ENCODE measurements around the gene WDFY3. TPM values are rescaled to one million over a fixed set of nuclear protein-coding genes. Genes with fewer than 3 reads are reported as not detected.

WDFY3 gene
- total and polyA plus RNA-seq, 7 donors: 3.2 to 54.2 (median 38.2) TPM

DNA sequence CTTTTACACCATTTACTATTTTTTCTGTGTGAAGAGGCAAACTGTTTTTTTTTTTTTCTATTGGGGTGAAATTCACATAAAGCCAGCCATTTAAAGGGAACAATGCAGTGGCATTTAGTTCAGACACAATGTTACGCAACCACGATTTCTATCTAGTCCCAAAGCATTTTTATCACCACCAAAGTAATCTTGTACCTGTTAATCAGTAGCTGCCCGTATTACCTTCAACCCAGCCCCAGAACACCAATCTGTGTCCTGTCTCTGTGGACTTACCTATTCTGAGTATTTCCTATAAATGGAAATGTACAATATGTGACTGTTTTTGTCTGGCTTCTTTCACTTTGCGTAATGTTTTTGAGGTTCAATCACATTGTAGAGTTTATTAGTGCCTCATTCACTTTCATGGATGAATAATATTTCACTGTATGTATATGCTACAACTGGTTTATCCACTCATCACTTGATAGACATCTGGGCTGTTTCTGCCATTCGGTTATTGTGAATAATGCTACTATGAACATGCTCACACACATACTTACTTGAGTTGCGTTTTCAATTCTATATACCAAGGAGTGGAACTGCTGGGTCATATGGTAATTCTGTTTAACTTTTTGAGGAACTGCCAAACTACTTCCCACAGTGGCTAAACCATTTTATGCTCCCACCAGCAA is 267.4 kb downstream of the WDFY3 start:
- 97 to 98% (median 97%) methylated on average over 6 of the region's 6 CpGs for WGBS, 3 donors
- Histone ChIP-seq H3K9me3 (no peaks in the 10 kb centered on the region), H3K27me3 (ENCODE audit: insufficient read depth in 3 of 3, low read length in 2 of 3) (no peaks in the 10 kb centered on the region), H3K27ac (no peak overlapping the region), H3K4me1 (no peaks in the 10 kb centered on the region), H3K4me3 (no peak overlapping the region), H3K36me3 (ENCODE audit: insufficient read depth in 1 of 2, low read depth in 1 of 2) (peaks cover 0 to 98% of the 10 kb centered on the region in 2 donors)
- TF ChIP-seq, protein P1, sequence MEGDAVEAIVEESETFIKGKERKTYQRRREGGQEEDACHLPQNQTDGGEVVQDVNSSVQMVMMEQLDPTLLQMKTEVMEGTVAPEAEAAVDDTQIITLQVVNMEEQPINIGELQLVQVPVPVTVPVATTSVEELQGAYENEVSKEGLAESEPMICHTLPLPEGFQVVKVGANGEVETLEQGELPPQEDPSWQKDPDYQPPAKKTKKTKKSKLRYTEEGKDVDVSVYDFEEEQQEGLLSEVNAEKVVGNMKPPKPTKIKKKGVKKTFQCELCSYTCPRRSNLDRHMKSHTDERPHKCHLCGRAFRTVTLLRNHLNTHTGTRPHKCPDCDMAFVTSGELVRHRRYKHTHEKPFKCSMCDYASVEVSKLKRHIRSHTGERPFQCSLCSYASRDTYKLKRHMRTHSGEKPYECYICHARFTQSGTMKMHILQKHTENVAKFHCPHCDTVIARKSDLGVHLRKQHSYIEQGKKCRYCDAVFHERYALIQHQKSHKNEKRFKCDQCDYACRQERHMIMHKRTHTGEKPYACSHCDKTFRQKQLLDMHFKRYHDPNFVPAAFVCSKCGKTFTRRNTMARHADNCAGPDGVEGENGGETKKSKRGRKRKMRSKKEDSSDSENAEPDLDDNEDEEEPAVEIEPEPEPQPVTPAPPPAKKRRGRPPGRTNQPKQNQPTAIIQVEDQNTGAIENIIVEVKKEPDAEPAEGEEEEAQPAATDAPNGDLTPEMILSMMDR (IDR thresholded peaks at IDR 0.05): no peak
- intact Hi-C loops (cut with DNase I): no loop called here
- DNase-seq: no peak
- ATAC-seq: no peak

DNA sequence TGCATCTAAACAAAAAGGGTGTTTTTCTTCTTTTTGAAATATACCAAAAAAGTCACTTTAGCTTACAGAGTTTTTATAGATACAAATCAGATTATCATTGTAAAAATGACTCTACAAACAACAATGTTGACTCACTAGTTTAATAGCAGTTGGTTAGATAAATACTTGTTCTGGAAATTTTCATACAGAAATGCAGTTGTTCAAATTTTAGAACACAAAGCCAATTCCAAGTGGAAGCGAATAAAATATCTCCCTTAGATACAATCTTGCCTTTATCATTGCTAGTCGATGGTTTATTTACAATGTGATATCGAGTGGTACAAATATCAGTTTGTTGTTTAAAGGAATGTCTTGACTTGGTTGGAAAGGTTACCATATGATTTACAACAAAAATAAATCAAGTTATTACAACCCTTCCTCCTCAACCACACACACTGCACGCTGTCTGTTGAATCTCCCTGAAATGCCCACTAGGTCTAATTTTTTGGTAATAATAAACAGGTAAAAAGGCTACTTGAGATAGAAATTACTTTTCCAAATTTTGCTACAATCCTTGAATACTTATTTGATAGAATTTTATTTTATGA is 268.8 kb downstream of the WDFY3 start:
- intact Hi-C loops (cut with DNase I): no loop called here
- Histone ChIP-seq H3K36me3 (ENCODE audit: insufficient read depth in 1 of 2, low read depth in 1 of 2) (peaks cover 0 to 96% of the 10 kb centered on the region in 2 donors), H3K9me3 (no peaks in the 10 kb centered on the region), H3K4me3 (no peak overlapping the region), H3K4me1 (no peaks in the 10 kb centered on the region), H3K27me3 (ENCODE audit: insufficient read depth in 3 of 3, low read length in 2 of 3) (no peaks in the 10 kb centered on the region), H3K27ac (no peak overlapping the region)
- 92 to 95% (median 92%) methylated on average over 4 of the region's 4 CpGs for WGBS, 3 donors
- DNase-seq: no peak
- no peak for ATAC-seq
- TF ChIP-seq, protein P1 (IDR thresholded peaks at IDR 0.05): no peak

GRCh38 chr4:84697159-84697558 is 269.3 kb downstream of the WDFY3 start:
- no peak overlapping the region for H3K4me3 ChIP-seq
- no peaks in the 10 kb centered on the region for H3K27me3 ChIP-seq (ENCODE audit: insufficient read depth in 3 of 3, low read length in 2 of 3)
- TF ChIP-seq, protein P1 (IDR thresholded peaks at IDR 0.05): no peak
- no peaks in the 10 kb centered on the region for H3K9me3 ChIP-seq
- H3K36me3 ChIP-seq (ENCODE audit: insufficient read depth in 1 of 2, low read depth in 1 of 2): peaks cover 0 to 96% of the 10 kb centered on the region in 2 donors
- 95 to 98% (median 96%) methylated on average over 2 of the region's 2 CpGs for WGBS, 3 donors
- H3K27ac ChIP-seq: no peak overlapping the region
- ATAC-seq (no peak), DNase-seq (no peak)
- no peaks in the 10 kb centered on the region for H3K4me1 ChIP-seq
- intact Hi-C loops (cut with DNase I): no loop called here

DNA sequence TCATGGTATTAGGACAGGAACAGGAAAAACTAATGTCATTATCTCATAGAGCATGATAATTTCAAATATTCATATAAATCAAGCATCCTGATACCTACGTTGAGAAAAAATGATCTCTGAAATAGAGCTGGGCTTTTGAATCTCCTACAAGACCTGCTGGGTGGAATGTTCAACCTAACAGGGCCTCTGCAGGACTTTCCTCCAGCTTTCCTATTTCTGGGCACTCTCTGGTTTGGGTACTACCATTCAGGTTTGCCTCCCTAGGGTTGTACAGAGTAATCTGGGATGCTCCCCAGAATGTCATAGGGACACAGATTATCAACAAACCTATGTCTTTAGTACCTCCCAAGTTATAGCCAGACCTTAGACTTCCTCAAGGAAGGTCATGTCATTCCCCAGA is 274.7 kb downstream of the WDFY3 start:
- intact Hi-C loops (cut with DNase I): no loop called here

More for the DNA sequence above, 274.7 kb downstream of the WDFY3 start:
- peaks cover 3 to 94% of the 10 kb centered on the region in 2 donors for H3K36me3 ChIP-seq (ENCODE audit: insufficient read depth in 1 of 2, low read depth in 1 of 2)
- no peaks in the 10 kb centered on the region for H3K9me3 ChIP-seq
- WGBS, 3 donors: 97 to 100% (median 99%) methylated on average over 1 of the region's 1 CpG
- TF ChIP-seq, protein P1 (IDR thresholded peaks at IDR 0.05): no peak
- H3K4me3 ChIP-seq: no peak overlapping the region
- no peak for DNase-seq
- no peak for ATAC-seq
- peak overlapping the region; percentile 58 for H3K27ac ChIP-seq
- no peaks in the 10 kb centered on the region for H3K27me3 ChIP-seq (ENCODE audit: insufficient read depth in 3 of 3, low read length in 2 of 3)
- H3K4me1 ChIP-seq: peaks cover 15% of the 10 kb centered on the region

All from psoas muscle (tissue), 8 donors.